HG03108 (cell line): ENCODE results near the gene CDC16.
"Not testable (repeated sequence)": the region's sequence is repeated elsewhere in the genome, so short reads cannot be mapped to it uniquely, and the experiment has no call there.

ENCODE experiments used
- ATAC-seq: cut with Tn5 transposase; IDR thresholded peaks from one replicate; pipeline ENCODE4 v1.9.1; 2021; ENCODE audit warnings: moderate library complexity; ENCODE audit not compliant: unreplicated experiment

CDC16 gene

DNA sequence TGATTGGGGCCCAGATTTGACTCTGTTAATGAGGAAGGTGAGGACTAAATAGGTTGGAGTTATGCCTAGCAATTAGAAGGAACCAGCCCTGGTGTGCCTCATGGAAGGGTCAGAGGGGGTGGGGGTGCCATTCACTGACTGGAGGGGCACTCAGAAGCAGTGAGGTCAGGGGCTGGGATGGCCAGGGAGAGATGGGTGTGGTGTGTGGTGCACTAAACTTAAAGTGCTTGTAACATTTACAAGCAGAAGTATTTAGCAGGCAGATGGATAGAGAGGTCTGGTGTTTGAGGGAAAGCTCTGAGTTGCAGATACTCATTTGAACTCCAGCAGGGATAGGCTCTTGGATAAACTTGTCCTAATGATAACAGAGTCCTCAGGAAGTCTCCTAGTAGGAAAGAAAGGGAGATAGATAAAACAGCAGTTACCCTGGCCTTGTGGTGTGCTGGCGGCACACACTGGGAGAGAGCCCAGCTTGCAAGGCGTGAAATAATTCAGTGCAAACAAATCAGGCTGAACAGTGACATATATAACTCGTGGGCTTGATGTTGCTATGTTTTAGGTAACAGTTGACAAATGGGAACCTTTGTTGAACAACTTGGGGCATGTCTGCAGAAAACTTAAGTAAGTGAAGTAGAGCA, 26.8 kb downstream of the CDC16 start:
- ATAC-seq: no peak

DNA sequence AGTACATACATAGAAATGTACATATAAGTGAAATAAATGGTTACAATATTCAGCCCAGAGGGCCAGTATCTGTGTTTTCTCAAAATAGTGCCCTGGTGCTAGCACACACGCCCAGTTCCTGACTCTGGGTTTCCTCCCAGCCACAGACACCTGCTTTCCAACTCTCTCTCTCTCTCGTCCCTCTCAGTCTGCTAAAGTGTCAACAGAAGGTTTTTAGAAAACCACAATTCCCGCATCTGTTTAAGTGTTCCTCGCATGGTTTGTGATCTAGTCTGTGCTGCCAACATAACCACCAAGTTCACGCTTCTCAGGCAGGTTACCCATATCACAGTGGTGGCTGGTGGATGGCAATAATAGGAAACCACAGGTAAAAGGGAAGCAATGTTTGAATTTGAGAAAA, 28.9 kb downstream of the CDC16 start:
- no peak for ATAC-seq

DNA sequence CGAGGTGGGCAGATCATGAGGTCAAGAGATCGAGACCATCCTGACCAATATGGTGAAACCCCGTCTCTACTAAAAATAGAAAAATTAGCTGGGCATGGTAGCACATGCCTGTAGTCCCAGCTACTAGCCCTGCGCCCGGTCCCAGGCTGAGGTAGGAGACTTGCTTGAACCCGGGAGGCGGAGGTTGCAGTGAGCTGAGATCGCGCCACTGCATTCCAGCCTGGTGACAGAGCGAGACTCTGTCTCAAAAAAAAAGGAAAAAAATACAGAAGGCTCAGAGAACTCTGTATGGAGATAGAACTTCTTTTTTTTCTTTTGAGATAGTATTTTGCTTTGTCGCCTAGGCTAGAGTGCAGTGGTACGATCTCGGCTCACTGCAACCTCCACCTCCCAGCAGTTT, 29.6 kb downstream of the CDC16 start:
- ATAC-seq: not testable (repeated sequence)

DNA sequence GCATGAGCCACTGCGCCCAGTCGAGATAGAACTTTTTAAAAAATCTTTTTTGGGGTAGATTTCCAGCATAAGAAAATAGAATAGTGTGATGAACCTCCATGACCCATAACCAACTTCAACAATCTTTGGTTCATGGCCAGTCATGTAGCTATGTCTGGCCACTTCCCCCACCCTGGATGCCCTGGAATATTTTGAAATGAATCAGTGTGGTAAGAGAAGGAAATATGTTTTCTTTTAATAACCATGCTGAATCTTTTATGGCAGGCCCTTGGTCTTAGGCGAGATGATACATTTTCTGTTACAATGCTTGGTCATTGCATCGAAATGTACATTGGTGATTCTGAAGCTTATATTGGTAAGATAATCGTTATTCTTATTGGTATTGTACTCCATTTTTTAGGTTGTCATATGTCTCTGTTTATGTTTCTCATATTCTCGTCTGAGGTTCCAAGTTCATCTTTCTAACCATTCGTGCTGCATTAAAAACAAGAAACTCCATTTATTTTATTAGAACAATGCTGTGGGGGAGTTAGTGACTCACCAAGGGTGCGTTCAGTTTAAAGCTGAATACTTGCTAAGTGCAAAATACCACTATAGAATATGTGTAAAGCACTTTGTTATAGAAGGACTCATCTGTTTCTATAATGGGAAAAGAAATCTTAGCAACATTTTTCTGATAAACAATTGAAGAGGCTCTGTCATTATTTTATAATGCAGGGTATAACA, 30.4 kb downstream of the CDC16 start:
- ATAC-seq: no peak

DNA sequence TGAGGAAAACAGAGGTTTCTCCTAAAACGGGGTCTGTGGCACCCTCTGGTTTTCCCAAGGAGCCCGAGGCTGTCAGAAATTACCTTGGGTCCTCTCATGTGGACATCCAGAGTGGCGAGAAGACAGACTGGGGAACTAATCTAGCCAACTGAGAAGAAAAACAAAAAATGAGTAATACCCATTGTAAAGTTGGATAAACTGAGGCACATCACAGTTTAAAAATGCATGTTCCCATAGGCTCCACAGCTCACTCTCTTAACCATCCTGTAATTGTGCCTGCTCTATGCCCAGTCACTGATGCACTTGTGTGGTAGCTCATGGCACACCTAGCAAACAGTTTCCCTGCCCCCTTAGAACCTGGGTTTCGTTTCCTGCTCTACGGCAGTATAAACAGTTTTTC, 31.5 kb downstream of the CDC16 start:
- no peak for ATAC-seq

DNA sequence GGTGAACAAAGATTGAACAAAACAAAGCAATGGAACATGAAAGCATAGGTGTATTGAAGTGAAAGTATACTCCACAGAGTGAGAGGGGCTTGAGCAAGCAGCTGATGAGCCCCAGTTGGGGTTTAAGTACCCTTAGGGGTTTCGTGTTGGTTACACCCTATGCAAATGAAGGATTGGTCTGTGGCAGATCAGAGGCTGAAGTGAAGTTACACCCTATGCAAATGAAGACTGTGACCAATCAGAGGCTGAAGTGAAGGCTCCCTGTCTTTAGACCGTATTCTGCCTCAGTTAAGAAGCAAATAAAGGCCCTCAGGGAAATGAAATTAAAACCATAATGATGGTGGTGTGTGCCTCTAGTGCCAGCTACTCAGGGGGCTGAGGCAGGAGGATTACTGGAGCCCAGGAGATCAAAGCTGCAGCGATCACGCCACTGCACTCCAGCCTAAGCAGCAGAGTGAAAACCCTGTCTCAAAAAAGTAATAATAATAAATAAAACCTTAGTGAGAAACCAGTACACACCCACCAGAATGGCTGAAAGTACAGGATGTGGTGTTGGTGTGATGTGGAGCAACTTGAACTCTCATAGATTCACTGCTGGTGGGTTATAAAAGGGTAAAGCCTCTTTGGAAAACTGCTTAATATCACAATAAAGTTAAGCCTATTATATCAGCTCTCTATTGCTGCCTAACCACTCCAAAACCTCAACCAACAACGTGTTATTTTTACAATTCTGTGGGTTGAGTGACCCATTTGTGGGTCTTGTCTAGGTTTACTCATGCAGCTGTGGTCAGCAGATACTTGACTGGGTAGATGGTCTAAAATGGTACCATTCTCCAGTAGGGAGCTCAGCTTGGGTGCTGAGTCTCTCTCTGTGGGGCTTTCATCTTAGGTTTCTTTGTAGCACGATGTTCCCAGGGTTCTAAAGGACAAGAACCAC, 33.9 kb downstream of the CDC16 start:
- no peak for ATAC-seq

DNA sequence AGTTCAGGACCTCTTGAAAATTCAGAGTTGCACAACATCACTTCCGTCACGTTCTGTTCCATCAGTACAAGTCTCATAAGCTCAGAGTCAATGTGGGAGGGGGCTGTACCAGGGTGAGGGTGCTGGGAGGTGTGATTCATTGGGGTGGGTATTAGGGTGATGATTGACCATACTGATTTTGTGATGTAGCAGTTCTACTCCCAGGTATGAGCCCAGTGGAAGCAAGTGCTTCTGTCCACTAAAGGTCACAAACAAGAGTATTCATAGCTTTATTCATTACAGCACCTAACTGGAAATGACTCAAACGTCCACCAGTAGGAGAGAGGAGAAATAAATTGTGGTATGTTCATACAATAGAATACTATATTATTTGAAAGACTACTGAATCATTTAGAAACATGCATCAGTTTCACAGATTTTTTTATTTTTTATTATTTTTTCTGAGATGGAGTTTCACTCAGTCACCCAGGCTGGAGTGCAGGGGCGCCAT, 34.6 kb downstream of the CDC16 start:
- ATAC-seq: no peak

DNA sequence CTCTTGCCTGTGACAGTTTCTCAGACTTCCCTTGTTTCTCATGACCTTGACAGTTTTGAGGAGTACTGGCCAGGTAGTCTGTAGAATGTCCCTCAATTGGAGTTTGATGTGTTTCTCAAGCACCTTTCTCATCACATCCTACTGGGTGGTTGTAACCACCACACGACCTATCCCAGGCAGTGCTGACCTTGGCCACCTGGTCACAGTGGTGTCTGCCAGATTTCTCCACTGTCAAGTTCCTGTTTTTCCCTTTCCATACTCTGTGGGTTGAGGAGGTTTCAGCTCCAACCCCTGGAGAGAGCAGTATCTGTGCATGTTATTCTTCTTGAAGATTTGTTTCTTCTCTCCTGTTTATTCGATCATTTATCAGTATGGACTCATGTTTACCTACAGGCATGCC, 38.3 kb downstream of the CDC16 start:
- no peak for ATAC-seq

DNA sequence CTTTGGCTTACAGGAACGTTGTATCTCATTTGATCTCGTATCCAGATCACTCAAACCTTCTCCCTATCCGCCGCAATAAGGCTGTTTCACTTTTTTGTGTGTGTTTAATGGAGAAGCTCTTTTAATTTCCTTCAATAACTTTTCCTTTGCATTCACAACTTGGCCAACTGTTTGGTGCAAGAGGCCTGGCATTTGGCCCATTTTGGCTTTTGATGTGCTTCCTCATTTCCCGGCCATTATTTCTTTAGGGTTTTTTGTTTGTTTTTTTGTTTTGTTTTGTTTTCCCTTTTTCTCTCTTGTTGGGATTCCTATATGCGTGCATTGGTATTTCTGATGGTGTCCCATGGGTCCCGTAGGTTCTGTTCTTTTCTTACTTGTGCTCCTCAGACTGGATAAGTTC, 40.6 kb downstream of the CDC16 start:
- ATAC-seq: no peak

DNA sequence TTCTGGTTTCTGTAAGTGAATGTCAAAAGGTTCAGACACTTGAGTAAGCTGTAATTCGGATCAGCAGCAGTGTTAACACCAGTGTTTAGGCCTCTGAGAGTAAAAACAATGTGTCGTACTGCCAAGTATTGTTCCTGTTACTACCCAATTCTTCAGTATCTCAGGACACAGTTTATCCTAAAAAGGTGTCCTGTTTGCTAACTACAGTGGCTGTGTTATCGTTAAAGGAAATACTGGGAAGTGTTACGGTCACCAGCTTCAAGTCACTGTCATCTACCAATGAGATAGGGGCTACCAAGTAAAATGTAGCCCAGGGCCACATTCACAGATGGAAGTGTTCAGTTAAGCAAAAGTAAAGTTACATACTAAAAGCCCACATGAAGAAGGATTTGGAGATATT, 44.4 kb downstream of the CDC16 start:
- ATAC-seq: no peak

DNA sequence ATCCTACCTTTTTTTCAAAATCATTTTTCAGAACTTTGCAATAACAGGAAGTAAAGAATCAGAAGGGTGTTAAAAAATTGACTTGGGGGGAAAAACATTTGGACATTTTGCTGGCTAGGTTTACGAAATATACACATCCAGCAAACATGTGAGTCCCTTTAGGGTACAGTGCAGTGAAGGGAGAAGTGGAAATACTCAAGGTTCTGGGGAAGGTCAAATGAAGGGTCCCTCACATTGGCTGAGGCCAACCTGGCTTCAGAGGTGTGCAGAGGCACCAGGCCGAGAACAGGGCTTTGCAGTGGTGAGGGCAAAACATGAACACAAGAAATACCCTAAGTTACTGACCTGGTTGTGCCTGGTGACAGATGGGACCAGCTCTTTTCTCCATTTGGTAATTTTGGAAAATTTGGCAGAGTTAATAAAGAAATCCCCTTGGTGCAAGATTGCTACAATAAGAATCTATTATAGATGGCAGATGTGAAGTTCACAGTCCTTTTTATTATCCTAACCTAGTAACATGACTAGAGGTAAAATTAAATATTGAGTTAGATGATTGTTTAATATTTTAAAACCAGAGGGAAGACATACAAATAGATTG, 45.2 kb downstream of the CDC16 start:
- no peak for ATAC-seq

DNA sequence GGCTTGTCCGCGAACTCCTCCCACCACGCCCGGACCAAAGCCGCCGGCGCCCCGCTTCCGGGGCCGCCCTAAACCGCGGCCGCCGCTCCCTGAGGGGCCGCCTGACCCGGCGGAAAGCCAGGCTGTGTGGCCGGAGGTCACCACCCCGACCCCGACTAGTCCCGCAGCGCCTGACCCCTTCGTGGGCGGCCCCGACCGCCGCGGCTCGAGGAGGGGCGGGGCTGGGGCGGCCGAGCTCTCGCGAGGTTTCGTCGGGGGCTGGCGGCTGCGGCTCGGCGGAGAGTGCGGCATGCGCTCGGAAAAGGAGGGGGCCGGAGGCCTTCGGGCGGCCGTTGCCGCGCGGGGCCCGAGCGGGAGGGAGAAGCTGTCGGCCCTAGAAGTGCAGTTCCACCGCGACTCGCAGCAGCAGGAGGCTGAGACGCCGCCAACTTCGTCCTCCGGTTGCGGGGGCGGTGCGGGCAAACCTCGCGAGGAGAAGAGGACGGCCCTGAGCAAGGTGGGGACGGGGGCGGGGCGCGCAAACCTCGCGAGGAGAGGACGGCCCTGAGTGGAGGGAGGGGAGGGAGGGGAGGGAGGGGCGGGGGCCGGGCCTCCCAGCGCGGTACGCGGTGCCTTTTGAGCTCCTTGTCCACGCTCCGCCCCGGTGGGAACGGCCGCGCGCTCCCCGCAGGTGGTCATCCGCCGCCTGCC, 46.8 kb downstream of the CDC16 start, which contains the start of gene UPF3A:
Gene UPF3A, plus strand, starts transcription at position 251 of the 690 bp plus-strand sequence. Its CDS starts 39 bp downstream, at position 290.
- ATAC-seq: peak; percentile 69

DNA sequence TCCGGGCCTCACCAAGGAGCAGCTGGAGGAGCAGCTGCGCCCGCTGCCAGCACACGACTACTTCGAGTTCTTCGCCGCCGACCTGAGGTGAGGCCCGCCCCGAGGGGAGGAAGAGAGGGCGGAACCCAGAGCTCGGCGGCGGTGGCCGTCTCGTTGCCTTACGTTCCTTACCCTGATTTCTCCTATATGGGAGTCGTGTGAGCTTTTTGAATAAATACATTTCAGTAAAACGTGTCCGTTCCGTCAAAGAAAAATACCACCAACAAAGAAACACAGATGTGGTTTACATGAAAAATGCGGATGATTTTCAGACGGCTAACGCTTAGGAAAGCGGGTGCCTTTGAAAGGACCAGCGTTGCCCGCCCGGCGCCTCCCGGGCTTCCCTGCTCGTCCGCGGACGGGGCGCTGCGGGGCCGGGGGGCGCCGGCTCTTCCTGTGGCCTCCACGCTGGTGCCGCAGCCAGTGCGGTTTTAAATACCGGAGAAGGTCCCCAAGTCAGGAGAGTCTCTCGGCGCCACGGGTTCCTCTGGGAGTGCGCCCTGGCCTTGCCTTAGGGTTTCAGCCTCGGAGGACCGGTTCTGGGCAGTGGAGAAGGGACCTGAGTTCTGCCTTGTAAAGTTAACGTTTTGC, 47.5 kb downstream of the CDC16 start:
- peak; percentile 50 for ATAC-seq

DNA sequence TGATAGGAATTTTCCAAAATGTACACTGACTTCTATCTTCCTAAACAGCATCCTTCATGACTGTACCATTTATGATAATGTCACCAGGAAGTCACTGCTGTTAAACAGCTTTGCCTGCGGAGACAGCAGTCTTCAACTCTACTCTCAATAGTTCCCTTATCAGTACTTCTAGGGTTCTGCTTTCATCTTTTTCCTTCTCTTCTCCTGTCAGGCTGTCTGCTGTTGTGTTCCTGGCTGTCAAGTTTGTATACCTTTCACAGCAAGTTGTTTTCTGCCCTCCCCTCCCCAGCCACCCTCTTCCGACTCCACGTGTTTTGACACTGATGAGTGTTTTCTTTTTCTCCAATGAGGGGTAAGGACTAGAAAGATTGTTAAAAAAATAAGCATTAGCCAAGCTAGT, 48.9 kb downstream of the CDC16 start:
- ATAC-seq: no peak

DNA sequence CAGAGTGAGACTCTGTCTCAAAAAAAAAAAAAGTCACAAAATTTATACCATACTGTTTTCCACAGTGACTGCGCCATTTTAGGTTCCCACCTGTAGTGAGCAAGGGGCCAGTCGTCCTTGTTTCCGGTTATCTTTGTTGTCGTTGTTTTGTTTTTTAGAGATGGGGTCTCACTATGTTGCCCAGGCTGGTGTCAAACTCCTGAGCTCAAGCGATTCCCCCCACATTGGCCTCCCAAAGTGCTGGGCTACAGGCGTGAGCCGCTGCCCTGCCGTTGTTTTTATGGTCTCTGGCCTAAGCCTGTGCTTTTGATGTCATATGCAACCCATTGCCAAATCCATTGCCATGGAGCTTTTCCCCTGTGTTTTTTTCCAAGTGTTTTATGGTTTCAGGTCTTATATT, 50.0 kb downstream of the CDC16 start:
- ATAC-seq: no peak

DNA sequence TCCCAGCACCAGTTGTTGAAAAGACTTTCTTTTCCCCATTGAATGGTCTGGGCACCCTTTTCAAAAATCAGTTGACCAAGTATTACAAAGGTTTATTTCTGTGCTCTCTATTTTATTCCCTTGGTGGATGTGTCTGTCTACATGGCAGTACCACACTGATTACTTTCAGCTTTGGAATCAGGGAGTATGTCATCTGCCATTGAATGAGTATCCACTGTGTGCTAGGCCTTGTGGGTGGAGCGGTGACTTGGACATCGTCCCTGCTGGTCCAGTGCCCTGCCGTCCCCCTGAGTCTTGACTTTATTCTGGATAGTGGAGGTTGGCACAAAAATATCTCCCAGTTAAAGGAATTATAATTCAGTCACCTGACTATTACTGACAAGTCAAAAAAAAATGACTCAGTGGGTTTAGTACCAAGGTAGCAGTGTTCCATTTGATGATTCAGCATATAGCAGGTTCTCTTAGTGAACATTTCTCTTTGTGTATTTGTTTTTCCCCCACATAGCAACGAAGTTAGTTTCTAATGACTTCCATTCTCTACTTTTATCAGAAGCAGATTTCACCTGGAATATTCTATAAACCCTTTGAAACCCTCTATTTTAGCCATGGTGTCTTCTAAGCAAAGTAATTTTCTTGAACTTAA, 50.6 kb downstream of the CDC16 start:
- ATAC-seq: no peak

DNA sequence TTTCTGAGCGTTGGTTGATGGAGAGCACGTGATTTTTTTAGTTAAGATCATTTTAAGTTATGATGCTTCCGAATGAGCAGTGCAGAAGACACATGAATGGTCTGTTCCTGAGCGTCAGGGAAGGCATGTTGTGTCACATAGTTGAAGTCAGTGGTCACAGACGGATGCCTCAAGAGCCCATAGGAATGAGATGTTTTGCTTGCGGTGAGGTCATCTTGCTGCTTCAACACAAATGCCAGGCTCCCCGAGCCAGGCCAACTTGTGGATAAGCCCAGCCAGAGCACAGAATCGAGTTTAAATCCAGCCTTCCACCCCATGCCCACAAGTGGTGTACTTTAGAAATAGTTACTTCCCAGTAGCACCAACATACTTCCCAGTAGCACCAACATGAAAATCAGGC, 52.1 kb downstream of the CDC16 start:
- ATAC-seq: no peak

DNA sequence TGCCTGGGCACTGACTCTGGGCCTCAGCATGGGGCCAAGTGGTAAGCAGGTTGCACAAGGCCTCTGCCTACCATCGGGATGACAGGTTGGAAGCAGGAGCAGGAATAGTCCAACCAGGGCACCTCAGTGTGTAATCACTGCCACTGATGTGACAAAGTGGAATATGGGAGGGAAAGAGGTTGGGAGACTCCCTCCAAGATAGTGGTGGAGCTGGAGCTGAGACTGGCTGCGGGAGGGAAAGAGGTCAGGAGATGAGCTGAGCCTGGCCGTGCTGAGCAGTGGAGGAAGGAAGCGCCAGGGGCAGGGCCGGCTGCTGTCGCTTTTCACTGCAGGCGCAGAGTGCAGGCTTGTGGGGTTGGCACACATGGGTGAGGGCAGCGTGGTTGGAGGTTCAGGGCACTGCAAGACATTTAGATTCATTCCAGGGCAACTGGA, 53.5 kb downstream of the CDC16 start:
- no peak for ATAC-seq

DNA sequence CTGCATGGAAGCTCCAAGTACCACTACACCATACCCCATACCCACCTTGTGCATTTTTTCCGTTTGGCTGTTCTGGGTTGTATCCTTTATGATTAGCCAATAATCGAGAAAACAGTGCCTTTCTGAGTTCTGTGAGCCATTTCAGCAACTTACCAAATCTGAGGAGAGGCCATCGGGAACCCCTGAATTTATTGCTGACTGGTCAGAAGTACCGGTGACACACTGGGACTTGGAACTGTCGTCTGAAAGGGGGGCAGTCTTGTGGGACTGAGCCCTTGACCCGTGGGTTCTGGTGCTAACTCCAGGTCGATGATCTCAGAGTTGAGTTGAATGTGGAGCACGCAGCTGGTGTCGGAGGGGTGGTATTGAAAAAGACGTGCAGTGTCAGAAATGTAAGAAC, 61.8 kb downstream of the CDC16 start:
- ATAC-seq: no peak
